Osteocyte (in vitro differentiated cells): ENCODE data around the gene LTB4R. TPM values are rescaled to one million over a fixed set of nuclear protein-coding genes. Genes with fewer than 3 reads are reported as not detected.

Experiments
- DNase-seq: peaks from one replicate; pipeline ENCODE4 v3.0.0; 2021; ENCODE audit warnings: mixed read lengths; ENCODE audit not compliant: unreplicated experiment; ENCODE audit errors: extremely low spot score
- H3K27ac Mint-ChIP-seq: one replicate; pipeline ENCODE4 v1.8.0; 2021; ENCODE audit warnings: mild to moderate bottlenecking, mixed read lengths; ENCODE audit not compliant: unreplicated experiment
- H3K27me3 Mint-ChIP-seq: one replicate; pipeline ENCODE4 v1.8.0; 2021; ENCODE audit warnings: mixed read lengths; ENCODE audit not compliant: unreplicated experiment
- H3K36me3 Mint-ChIP-seq: one replicate; pipeline ENCODE4 v1.8.0; 2021; ENCODE audit warnings: mixed read lengths; ENCODE audit not compliant: unreplicated experiment
- H3K4me1 Mint-ChIP-seq: one replicate; pipeline ENCODE4 v1.8.0; 2021; ENCODE audit warnings: mixed read lengths; ENCODE audit not compliant: unreplicated experiment
- H3K4me3 Mint-ChIP-seq: one replicate; pipeline ENCODE4 v1.8.0; 2021; ENCODE audit warnings: mild to moderate bottlenecking, moderate library complexity, mixed read lengths; ENCODE audit not compliant: unreplicated experiment
- H3K9me3 Mint-ChIP-seq: one replicate; pipeline ENCODE4 v1.8.0; 2021; ENCODE audit warnings: mixed read lengths; ENCODE audit not compliant: unreplicated experiment
- total RNA-seq: library from RNA; stranded (reverse); gene quantifications from 2 replicates; pipeline ENCODE4 v1.2.1, GENCODE V29; 2021
- TF ChIP-seq, protein P1 (sequence below): fragments of 200-600 bp; sonication (generic); IDR thresholded peaks from 2 replicates; pipeline ENCODE4 v1.5.0; 2021; ENCODE audit warnings: antibody characterized with exemption, mild to moderate bottlenecking, moderate library complexity

The LTB4R gene
- total RNA-seq, 1 donor from 2014 or later, result 11.3 TPM

DNA sequence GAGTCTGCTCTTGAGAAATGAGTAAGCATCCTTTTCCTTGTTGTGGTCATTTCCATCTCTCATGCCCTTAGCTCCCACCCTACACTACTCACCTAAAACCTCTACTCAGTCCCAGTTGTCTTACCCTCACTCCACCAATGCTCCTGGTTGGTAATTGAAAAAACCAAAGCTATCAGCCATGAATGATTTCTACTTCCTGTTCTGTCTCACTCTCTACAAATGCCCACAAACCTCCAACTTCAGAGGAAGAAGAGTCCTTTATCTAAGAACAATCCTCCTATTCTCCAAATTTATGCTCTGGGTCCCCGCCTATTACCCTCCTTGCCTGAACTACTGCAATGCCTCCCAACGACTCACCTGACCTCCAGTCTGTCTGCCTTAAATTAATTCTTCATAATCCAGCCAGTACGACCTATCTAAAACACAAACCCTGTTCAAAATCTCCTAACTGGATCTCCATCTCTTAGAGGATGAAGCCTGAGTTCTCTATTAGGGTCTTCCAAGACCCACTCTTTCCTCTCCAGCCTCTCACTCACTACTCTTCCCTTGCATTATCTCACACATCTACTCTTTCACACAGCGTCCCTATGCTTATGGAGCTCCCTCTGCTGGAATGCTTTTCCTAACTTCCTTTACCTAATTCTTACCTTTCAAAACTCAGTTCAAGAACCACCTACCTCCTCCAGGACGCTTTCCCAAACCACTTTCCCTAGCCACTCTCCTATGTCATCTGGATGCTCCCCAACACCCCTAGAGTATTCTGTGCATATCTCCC is 13.9 kb upstream of the LTB4R start:
- H3K4me3 Mint-ChIP-seq, result peak overlapping the region; percentile 7
- peaks cover 31% of the 10 kb centered on the region for H3K4me1 Mint-ChIP-seq
- H3K36me3 Mint-ChIP-seq, result peaks cover 11% of the 10 kb centered on the region
- H3K27ac Mint-ChIP-seq, result peak overlapping the region; percentile 54
- H3K9me3 Mint-ChIP-seq, result no peaks in the 10 kb centered on the region
- H3K27me3 Mint-ChIP-seq, result no peaks in the 10 kb centered on the region
- no peak for DNase-seq
- TF ChIP-seq, protein P1, sequence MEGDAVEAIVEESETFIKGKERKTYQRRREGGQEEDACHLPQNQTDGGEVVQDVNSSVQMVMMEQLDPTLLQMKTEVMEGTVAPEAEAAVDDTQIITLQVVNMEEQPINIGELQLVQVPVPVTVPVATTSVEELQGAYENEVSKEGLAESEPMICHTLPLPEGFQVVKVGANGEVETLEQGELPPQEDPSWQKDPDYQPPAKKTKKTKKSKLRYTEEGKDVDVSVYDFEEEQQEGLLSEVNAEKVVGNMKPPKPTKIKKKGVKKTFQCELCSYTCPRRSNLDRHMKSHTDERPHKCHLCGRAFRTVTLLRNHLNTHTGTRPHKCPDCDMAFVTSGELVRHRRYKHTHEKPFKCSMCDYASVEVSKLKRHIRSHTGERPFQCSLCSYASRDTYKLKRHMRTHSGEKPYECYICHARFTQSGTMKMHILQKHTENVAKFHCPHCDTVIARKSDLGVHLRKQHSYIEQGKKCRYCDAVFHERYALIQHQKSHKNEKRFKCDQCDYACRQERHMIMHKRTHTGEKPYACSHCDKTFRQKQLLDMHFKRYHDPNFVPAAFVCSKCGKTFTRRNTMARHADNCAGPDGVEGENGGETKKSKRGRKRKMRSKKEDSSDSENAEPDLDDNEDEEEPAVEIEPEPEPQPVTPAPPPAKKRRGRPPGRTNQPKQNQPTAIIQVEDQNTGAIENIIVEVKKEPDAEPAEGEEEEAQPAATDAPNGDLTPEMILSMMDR, result peak; percentile 55

DNA sequence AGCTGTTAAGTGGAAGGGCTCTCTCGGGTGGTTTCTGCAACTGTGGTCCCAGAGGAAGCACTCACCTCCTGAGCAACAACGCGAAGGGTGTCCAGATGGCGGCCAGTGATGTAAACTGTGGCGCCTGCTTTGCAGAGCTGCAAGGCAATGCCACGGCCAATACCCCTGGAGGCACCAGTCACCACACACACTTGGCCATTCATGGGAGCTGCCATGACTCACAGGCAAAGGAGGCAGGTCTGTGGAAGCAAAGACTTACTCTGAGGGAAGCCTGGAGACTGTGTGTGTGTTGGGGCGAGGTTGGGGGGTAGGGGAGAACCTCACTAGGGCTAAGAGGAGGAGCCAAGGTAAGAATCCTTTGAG is 12.4 kb upstream of the LTB4R start:
- TF ChIP-seq, protein P1, result no peak
- H3K4me3 Mint-ChIP-seq, result peak overlapping the region; percentile 89
- H3K36me3 Mint-ChIP-seq, result peaks cover 16% of the 10 kb centered on the region
- H3K9me3 Mint-ChIP-seq, result no peaks in the 10 kb centered on the region
- peak overlapping the region; percentile 82 for H3K27ac Mint-ChIP-seq
- H3K27me3 Mint-ChIP-seq, result no peaks in the 10 kb centered on the region
- no peak for DNase-seq
- H3K4me1 Mint-ChIP-seq, result peaks cover 31% of the 10 kb centered on the region

DNA sequence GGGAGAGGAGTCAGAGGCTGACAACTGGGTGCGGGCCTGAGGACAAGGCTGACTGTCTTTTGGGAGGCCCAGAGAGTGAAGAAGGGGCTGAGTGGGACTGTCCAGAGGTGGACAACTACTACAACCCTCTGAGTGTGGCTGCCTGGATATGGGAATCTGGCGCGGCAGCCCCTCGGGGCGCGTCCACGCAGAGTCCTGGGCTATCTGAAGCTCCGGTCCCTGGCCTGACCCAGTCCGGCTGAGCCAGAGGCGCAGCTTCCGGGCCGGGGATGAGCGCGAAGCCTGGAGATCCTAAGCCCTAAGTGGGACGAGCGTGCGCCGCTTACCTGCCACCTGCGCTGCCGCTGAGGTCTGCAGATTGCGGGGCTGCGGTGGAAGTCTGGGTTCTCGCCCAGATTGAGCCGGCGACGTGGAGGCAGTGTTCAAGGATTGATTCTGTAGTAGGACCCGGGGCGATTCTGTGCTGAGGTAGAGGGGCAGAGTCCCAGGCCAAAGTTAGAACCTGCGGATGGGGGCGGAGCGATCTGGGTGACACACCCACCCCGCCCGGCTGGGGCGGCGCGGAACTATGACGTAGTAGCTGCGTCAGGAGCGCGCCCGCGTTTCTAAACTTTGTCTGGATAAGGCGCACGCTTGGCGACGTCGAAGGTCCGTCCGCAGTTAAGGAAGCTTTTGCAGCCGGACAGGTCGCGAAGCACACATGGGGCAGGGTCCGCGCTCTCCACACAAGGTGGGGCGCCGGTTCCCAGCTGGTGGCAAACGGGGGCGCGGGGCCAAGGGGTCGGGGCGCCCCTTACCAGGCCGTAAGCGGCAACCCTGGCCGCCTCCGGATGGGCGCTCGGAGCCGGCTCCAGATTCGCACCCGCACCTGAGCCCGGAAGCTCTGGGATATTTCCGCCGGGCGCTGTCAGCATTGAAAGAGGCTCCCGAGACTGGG is 11.8 kb upstream of the LTB4R start, which contains the start of the genes DHRS1 and NOP9:
TSS of gene DHRS1 (minus strand) at position 526 of the 937 bp plus-strand sequence. CDS start 674 bp downstream, outside the sequence.
TSS of gene NOP9 (plus strand) at position 596 of the 937 bp plus-strand sequence. CDS start at position 701, 105 bp downstream.
- Mint-ChIP-seq H3K27me3 (no peaks in the 10 kb centered on the region), H3K27ac (peak within 1 kb of the TSS; percentile 82), H3K4me1 (peaks cover 31% of the 10 kb centered on the region)

DNA sequence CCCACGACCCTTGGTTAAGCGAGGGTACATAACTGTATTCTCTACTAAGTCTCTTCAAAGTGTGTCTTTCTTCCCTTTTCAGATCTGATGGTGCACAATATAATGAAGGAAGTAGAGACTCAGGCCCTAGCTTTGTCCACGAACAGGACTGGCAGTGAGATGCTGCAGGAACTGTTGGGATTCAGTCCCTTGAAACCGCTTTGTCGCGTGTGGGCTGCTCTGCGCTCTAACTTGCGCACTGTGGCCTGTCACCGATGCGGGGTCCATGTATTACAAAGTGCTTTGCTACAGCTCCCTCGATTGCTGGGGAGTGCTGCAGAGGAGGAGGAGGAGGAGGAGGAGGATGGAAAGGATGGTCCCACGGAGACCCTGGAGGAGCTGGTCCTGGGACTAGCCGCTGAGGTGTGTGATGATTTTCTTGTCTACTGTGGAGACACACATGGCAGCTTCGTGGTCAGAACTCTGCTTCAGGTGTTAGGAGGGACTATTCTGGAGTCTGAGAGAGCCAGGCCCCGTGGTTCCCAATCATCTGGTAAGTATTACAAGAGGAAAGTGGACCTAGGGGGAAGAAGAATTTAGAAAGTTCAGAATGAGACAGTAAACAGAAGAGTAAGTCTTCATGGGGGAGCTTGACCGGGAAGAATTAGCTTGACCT is 10.8 kb upstream of the LTB4R start:
- DNase-seq, result no peak
- H3K4me1 Mint-ChIP-seq, result peaks cover 30% of the 10 kb centered on the region
- peaks cover 25% of the 10 kb centered on the region for H3K36me3 Mint-ChIP-seq
- peak overlapping the region; percentile 82 for H3K27ac Mint-ChIP-seq
- H3K27me3 Mint-ChIP-seq, result no peaks in the 10 kb centered on the region
- TF ChIP-seq, protein P1, result no peak
- no peaks in the 10 kb centered on the region for H3K9me3 Mint-ChIP-seq
- H3K4me3 Mint-ChIP-seq, result peak overlapping the region; percentile 89

More for the DNA sequence above, 11.8 kb upstream of the LTB4R start, which contains the start of the genes DHRS1 and NOP9:
- no peaks in the 10 kb centered on the region for H3K9me3 Mint-ChIP-seq
- peak; percentile 94 for DNase-seq
- TF ChIP-seq, protein P1, result no peak
- peaks cover 21% of the 10 kb centered on the region for H3K36me3 Mint-ChIP-seq
- peak within 1 kb of the TSS; percentile 89 for H3K4me3 Mint-ChIP-seq
